ENCODE data around the gene WDR33. TPM values are rescaled to one million over a fixed set of nuclear protein-coding genes. Genes with fewer than 3 reads are reported as not detected.
"Not testable (repeated sequence)": the region's sequence is repeated elsewhere in the genome, so short reads cannot be mapped to it uniquely, and the experiment has no call there.

WDR33 gene
- total and polyA plus RNA-seq, 4 donors = 8.1 to 55.1 (median 29.5) TPM

- no peak overlapping the region for H3K27ac ChIP-seq (ENCODE audit: low read depth in 1 of 2, low read length in 2 of 2)
- no peak for ATAC-seq (ENCODE audit: low FRiP score)
- H3K27me3 ChIP-seq (ENCODE audit: control insufficient read depth in 1 of 2, insufficient read depth in 2 of 2, low read length in 1 of 2) = no peaks in the 10 kb centered on the region
- H3K36me3 ChIP-seq (ENCODE audit: control insufficient read depth in 1 of 2, insufficient read depth in 2 of 2, low read length in 1 of 2) = peaks cover 4 to 15% of the 10 kb centered on the region in 2 donors
- H3K9me3 ChIP-seq (ENCODE audit: control insufficient read depth, low read length) = no peaks in the 10 kb centered on the region
- intact Hi-C loops (cut with DNase I) = no loop called here
- DNase-seq = no peak
- no peak overlapping the region for H3K4me3 ChIP-seq (ENCODE audit: low read length in 2 of 2)
- H3K4me1 ChIP-seq (ENCODE audit: control insufficient read depth in 1 of 2, insufficient read depth in 2 of 2, low read length in 2 of 2) = no peaks in the 10 kb centered on the region
These were observed 47.2 kb downstream of the WDR33 start for GRCh38 chr2:127763776-127764175.

- H3K4me1 ChIP-seq (ENCODE audit: control insufficient read depth in 1 of 2, insufficient read depth in 2 of 2, low read length in 2 of 2) = no peaks in the 10 kb centered on the region
These were observed 48.1 kb downstream of the WDR33 start for GRCh38 chr2:127762846-127763245.

GRCh38 chr2:127762441-127762840 lies 48.5 kb downstream of the WDR33 start:
- Histone ChIP-seq H3K27me3 (ENCODE audit: control insufficient read depth in 1 of 2, insufficient read depth in 2 of 2, low read length in 1 of 2) (no peaks in the 10 kb centered on the region), H3K36me3 (ENCODE audit: control insufficient read depth in 1 of 2, insufficient read depth in 2 of 2, low read length in 1 of 2) (peaks cover 4 to 15% of the 10 kb centered on the region in 2 donors), H3K27ac (ENCODE audit: low read depth in 1 of 2, low read length in 2 of 2) (no peak overlapping the region), H3K4me3 (ENCODE audit: low read length in 2 of 2) (no peak overlapping the region), H3K9me3 (ENCODE audit: control insufficient read depth, low read length) (no peaks in the 10 kb centered on the region), H3K4me1 (ENCODE audit: control insufficient read depth in 1 of 2, insufficient read depth in 2 of 2, low read length in 2 of 2) (no peaks in the 10 kb centered on the region)
- DNase-seq (no peak), ATAC-seq (ENCODE audit: low FRiP score) (no peak)
- intact Hi-C loops (cut with DNase I) = no loop called here
- 89 to 92% methylated on average over 6 of the region's 6 CpGs for WGBS, 2 donors

More at GRCh38 chr2:127762846-127763245, 48.1 kb downstream of the WDR33 start:
- Histone ChIP-seq H3K36me3 (ENCODE audit: control insufficient read depth in 1 of 2, insufficient read depth in 2 of 2, low read length in 1 of 2) (peaks cover 4 to 15% of the 10 kb centered on the region in 2 donors), H3K27ac (ENCODE audit: low read depth in 1 of 2, low read length in 2 of 2) (no peak overlapping the region), H3K9me3 (ENCODE audit: control insufficient read depth, low read length) (no peaks in the 10 kb centered on the region), H3K27me3 (ENCODE audit: control insufficient read depth in 1 of 2, insufficient read depth in 2 of 2, low read length in 1 of 2) (no peaks in the 10 kb centered on the region), H3K4me3 (ENCODE audit: low read length in 2 of 2) (no peak overlapping the region)
- 82 to 84% methylated on average over 6 of the region's 6 CpGs for WGBS, 2 donors
- ATAC-seq (ENCODE audit: low FRiP score) (no peak), DNase-seq (no peak)
- intact Hi-C loops (cut with DNase I) = no loop called here

- Histone ChIP-seq H3K4me3 (ENCODE audit: low read length in 2 of 2) (no peak overlapping the region), H3K27me3 (ENCODE audit: control insufficient read depth in 1 of 2, insufficient read depth in 2 of 2, low read length in 1 of 2) (no peaks in the 10 kb centered on the region), H3K9me3 (ENCODE audit: control insufficient read depth, low read length) (no peaks in the 10 kb centered on the region), H3K4me1 (ENCODE audit: control insufficient read depth in 1 of 2, insufficient read depth in 2 of 2, low read length in 2 of 2) (no peaks in the 10 kb centered on the region), H3K36me3 (ENCODE audit: control insufficient read depth in 1 of 2, insufficient read depth in 2 of 2, low read length in 1 of 2) (peaks cover 3 to 15% of the 10 kb centered on the region in 2 donors), H3K27ac (ENCODE audit: low read depth in 1 of 2, low read length in 2 of 2) (no peak overlapping the region)
- WGBS, 2 donors = 22 to 40% methylated on average over 2 of the region's 2 CpGs
- ATAC-seq (ENCODE audit: low FRiP score) = no peak
- intact Hi-C loops (cut with DNase I) = no loop called here
- DNase-seq = no peak
These were observed 51.0 kb downstream of the WDR33 start for GRCh38 chr2:127759931-127760330.

- intact Hi-C loops (cut with DNase I) = no loop called here
These were observed 56.8 kb downstream of the WDR33 start for GRCh38 chr2:127754186-127754585.

GRCh38 chr2:127753374-127753773 lies 57.6 kb downstream of the WDR33 start:
- intact Hi-C loops (cut with DNase I) = no loop called here
- Histone ChIP-seq H3K27me3 (ENCODE audit: control insufficient read depth in 1 of 2, insufficient read depth in 2 of 2, low read length in 1 of 2) (no peaks in the 10 kb centered on the region), H3K9me3 (ENCODE audit: control insufficient read depth, low read length) (no peaks in the 10 kb centered on the region), H3K36me3 (ENCODE audit: control insufficient read depth in 1 of 2, insufficient read depth in 2 of 2, low read length in 1 of 2) (peaks cover 0 to 1% of the 10 kb centered on the region in 2 donors), H3K27ac (ENCODE audit: low read depth in 1 of 2, low read length in 2 of 2) (no peak overlapping the region), H3K4me3 (ENCODE audit: low read length in 2 of 2) (no peak overlapping the region), H3K4me1 (ENCODE audit: control insufficient read depth in 1 of 2, insufficient read depth in 2 of 2, low read length in 2 of 2) (no peaks in the 10 kb centered on the region)
- DNase-seq = no peak
- no peak for ATAC-seq (ENCODE audit: low FRiP score)

More at GRCh38 chr2:127754186-127754585, 56.8 kb downstream of the WDR33 start:
- no peaks in the 10 kb centered on the region for H3K9me3 ChIP-seq (ENCODE audit: control insufficient read depth, low read length)
- no peak for ATAC-seq (ENCODE audit: low FRiP score)
- H3K4me1 ChIP-seq (ENCODE audit: control insufficient read depth in 1 of 2, insufficient read depth in 2 of 2, low read length in 2 of 2) = no peaks in the 10 kb centered on the region
- DNase-seq = no peak
- H3K27me3 ChIP-seq (ENCODE audit: control insufficient read depth in 1 of 2, insufficient read depth in 2 of 2, low read length in 1 of 2) = no peaks in the 10 kb centered on the region
- H3K4me3 ChIP-seq (ENCODE audit: low read length in 2 of 2) = no peak overlapping the region
- H3K36me3 ChIP-seq (ENCODE audit: control insufficient read depth in 1 of 2, insufficient read depth in 2 of 2, low read length in 1 of 2) = peaks cover 0 to 1% of the 10 kb centered on the region in 2 donors
- no peak overlapping the region for H3K27ac ChIP-seq (ENCODE audit: low read depth in 1 of 2, low read length in 2 of 2)
- WGBS, 2 donors = 86 to 90% methylated on average over 8 of the region's 8 CpGs

- H3K27me3 ChIP-seq (ENCODE audit: control insufficient read depth in 1 of 2, insufficient read depth in 2 of 2, low read length in 1 of 2); H3K4me3 ChIP-seq (ENCODE audit: low read length in 2 of 2); DNase-seq; H3K36me3 ChIP-seq (ENCODE audit: control insufficient read depth in 1 of 2, insufficient read depth in 2 of 2, low read length in 1 of 2); H3K4me1 ChIP-seq (ENCODE audit: control insufficient read depth in 1 of 2, insufficient read depth in 2 of 2, low read length in 2 of 2); ATAC-seq (ENCODE audit: low FRiP score); H3K9me3 ChIP-seq (ENCODE audit: control insufficient read depth, low read length); intact Hi-C loops (cut with DNase I); H3K27ac ChIP-seq (ENCODE audit: low read depth in 1 of 2, low read length in 2 of 2): not testable (repeated sequence)
- WGBS, 2 donors = 57 to 61% methylated on average over 5 of the region's 5 CpGs
These were observed 61.4 kb downstream of the WDR33 start for GRCh38 chr2:127749537-127749936.

GRCh38 chr2:127747621-127748020 lies 63.4 kb downstream of the WDR33 start:
- Histone ChIP-seq H3K9me3 (ENCODE audit: control insufficient read depth, low read length) (no peaks in the 10 kb centered on the region), H3K4me1 (ENCODE audit: control insufficient read depth in 1 of 2, insufficient read depth in 2 of 2, low read length in 2 of 2) (no peaks in the 10 kb centered on the region), H3K27me3 (ENCODE audit: control insufficient read depth in 1 of 2, insufficient read depth in 2 of 2, low read length in 1 of 2) (no peaks in the 10 kb centered on the region), H3K36me3 (ENCODE audit: control insufficient read depth in 1 of 2, insufficient read depth in 2 of 2, low read length in 1 of 2) (peaks cover 0 to 2% of the 10 kb centered on the region in 2 donors), H3K27ac (ENCODE audit: low read depth in 1 of 2, low read length in 2 of 2) (no peak overlapping the region), H3K4me3 (ENCODE audit: low read length in 2 of 2) (no peak overlapping the region)
- ATAC-seq (ENCODE audit: low FRiP score) (no peak), DNase-seq (no peak)
- intact Hi-C loops (cut with DNase I) = no loop called here
- WGBS, 2 donors = 72 to 80% methylated on average over 5 of the region's 5 CpGs

- DNase-seq (no peak), ATAC-seq (ENCODE audit: low FRiP score) (no peak)
- 61 to 77% methylated on average over 3 of the region's 3 CpGs for WGBS, 2 donors
- Histone ChIP-seq H3K27ac (ENCODE audit: low read depth in 1 of 2, low read length in 2 of 2) (no peak overlapping the region), H3K9me3 (ENCODE audit: control insufficient read depth, low read length) (no peaks in the 10 kb centered on the region), H3K27me3 (ENCODE audit: control insufficient read depth in 1 of 2, insufficient read depth in 2 of 2, low read length in 1 of 2) (no peaks in the 10 kb centered on the region), H3K4me3 (ENCODE audit: low read length in 2 of 2) (no peak overlapping the region), H3K4me1 (ENCODE audit: control insufficient read depth in 1 of 2, insufficient read depth in 2 of 2, low read length in 2 of 2) (no peaks in the 10 kb centered on the region), H3K36me3 (ENCODE audit: control insufficient read depth in 1 of 2, insufficient read depth in 2 of 2, low read length in 1 of 2) (peaks cover 2 to 5% of the 10 kb centered on the region in 2 donors)
- intact Hi-C loops (cut with DNase I) = no loop called here
These were observed 67.4 kb downstream of the WDR33 start for GRCh38 chr2:127743477-127744026.

Measured in aorta (tissue), 5 donors.